Renal cortex interstitium (tissue), 11 donors: ENCODE results near the gene GSS. TPM values are rescaled to one million over a fixed set of nuclear protein-coding genes. Genes with fewer than 3 reads are reported as not detected.
"Not testable (repeated sequence)": the region's sequence is repeated elsewhere in the genome, so short reads cannot be mapped to it uniquely, and the experiment has no call there.

Experiments
- DNase-seq, 11 donors: peaks; one replicate each; pipeline ENCODE4 v3.0.0-alpha.2; 2013; ENCODE audit warnings: low read depth in 9 of 11, low spot score in 4 of 11; ENCODE audit errors: extremely low read depth in 1 of 11
- polyA plus RNA-seq, 3 donors: library from polyadenylated mRNA; unstranded; fragments of 120-200 nt; gene quantifications; one replicate each; pipeline ENCODE4 v1.2.1, GENCODE V29; 2013; ENCODE audit not compliant: insufficient read length in 3 of 3

GSS gene
- polyA plus RNA-seq, 3 donors: 50.1 to 57.9 (median 57.4) TPM

DNA sequence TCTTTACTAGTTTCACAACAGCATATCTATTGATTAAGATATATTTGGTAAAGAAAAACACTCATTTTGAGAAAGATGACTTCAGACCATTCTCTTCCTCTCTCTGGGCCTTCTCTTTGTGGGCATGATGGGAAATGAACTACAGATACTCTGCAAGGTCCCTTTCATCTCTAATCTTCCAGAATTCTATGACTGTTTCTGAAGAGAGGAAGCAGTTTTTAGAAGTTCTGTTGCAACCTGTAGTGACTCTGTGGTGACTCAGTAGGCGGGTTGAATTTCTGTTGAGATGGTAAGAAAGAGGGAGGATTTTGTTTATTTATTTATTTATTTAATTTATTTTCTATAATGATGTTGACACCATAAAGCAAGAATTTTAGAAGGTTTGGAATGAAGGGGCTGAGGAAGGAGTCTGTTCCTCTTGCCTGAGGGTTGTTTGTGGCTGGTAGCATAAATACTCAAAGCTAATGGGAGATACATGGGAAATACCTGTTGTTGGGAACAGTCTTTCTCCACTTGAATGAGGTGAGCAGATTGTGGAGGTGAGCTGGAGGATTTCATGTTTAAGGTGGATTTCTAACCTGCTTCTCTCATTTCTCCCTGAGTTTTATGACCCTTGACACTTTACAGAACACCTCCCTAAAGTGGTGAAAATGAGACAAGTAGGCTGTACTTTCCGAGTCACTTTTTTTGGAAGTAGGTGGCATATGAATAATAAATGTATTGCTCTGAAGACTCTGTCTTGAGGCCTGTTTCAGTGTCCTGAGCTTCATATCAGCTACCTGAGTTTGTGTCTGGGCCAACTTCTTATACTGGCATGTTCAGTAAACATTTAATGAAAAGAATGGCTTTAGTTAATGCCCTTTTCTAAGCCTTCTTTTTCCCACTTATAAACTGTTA, 64.2 kb downstream of the GSS start:
- DNase-seq: no peak

DNA sequence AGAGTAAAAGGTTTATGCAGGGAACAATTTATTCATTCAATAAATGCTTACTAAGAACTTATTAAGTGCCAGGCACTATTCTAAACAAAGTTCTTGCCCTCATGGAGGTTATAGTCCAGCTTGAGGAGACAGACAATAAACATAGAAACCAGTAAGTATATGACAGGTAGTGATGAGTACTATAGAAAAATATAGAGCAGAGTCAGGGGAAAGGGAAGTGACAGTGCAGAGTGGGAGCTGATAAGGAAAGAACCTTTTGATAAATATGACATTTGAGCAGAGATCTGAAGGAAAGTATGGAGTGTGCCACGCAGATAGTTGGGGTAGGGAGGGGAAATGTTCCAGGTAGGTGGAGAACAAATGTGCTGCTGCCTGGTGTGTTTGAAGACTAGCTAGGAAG, 67.1 kb downstream of the GSS start:
- no peak for DNase-seq

DNA sequence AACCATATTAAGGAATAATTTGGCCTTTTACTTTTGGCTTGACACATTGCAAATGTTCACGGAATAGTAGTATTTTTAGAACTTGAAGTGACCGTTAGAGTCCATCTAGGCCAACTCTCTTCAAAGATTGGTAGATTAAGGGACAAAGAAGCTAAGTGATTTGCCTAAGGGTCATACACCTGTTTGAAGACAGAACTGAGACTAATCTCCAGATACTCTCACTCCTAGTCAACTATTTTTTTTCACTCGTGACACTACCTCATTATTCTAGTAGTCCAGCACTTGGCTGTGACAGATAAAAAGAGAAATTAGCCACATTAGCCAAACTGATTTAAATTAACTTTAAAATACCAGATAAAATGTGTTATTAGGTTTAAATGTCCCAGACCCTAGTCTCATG, 68.6 kb downstream of the GSS start:
- DNase-seq: no peak

DNA sequence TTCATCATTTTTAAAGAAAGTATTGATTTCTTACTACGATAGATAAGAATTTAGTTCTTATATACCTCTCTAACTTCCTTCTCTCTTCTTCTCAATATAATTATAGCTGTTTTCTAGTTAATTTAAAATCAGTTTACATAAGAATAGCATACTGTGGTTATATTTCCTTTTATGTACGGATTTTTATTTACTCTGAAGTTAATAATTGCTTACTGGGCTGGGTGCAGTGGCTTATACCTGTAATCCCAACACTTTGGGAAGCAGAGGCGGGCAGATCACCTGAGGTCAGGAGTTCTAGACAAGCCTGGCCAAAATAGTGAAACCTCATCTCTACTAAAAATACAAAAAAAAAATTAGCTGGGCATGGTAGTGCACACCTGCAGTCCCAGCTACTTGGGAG, 69.5 kb downstream of the GSS start:
- DNase-seq: no peak

DNA sequence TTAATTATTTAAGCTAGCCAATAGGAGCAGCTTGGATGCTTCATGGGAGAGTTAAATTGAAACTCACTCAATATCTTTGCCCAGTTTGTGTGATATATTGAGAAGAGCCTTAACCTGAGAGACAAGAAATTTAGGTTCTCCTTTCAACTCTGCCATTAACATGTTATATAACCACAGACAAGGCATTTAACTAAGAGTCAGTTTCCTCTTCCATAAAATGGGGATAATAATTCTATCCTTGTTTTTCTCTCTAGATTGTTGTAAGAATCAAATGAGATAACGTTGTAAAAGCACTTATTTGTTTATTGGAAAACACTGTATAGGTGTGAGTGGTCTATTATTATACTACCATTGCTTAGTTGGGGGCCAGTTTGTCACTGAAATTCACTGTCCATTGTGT, 71.3 kb downstream of the GSS start:
- DNase-seq: no peak

DNA sequence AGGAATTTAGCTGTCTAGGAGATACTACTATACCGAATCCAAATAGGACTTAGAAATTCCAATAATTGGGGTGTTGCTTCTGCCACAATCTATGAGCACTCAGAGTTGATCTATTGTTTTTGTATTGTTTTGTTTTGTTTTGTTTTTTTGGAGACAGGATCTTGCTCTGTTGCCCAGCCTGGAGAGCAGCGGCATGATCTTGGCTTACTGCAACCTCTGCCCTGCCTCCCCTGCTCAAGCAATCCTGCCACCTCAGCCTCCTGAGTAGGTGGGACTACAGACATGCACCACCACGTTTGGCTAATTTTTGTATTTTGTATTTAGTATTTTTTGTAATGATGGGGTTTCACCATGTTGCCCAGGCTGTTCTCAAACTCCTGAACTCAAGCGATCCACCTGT, 71.8 kb downstream of the GSS start:
- no peak for DNase-seq

DNA sequence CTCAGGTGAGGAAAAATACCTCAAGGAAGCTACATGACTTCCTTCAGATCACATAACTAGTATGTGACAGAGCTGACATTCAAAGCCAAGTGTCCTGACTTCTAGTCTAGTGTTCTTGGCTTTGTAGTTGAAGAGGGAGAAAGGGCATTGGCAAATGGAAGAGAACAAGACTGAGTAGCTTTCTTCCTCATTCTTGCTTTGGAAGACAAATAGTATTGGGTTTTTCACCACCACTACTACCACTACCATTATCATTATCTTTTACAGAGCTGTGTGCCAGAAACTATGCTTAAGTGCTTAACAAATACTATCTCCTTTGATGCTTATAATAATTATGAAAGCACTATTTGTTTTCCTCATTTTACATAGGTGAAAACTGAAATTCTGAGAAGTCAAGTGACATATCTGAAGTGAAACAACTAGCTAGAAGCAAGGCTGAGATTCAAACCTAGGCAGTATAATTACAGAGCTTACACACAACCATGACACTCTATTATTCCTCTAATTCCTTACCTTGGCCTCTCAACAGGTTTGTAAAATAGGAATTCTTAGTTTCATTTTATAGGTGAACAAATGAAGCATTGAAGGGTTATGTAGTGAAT, 72.4 kb downstream of the GSS start:
- no peak for DNase-seq

DNA sequence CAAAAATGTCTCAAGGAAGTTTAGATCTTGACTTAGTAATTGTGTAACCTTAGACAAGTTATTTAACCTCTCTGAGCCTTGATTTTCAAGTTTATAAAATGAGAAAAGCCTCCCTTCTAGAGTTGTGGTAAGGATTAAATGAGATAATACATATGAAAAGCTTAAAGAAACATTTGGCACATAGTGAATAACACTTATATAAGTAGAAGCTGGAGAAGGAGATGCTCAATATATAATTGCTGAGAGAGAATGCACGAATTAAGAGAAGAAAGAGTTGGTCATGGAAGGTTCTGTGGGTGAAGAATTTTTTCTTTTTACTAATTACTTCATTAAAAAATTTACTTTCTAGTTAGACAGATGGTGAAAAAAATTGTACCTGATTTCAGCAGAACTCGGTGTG, 73.9 kb downstream of the GSS start:
- no peak for DNase-seq

DNA sequence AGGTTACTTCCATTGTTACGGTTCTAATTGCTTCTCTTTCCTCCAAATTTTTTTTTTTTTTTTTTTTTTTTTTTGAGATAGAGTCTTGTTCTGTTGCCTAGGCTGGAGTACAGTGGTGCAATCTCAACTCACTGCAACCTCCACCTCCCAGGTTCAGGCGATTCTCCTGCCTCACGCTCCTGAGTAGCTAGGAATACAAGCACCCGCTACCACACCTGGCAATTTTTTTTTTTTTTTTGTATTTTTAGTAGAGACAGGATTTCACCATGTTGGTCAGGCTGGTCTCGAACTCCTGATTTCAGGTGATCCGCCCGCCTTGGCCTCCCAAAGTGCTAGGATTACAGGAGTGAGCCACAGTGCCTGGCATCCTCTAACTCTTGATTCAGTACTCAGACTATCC, 74.6 kb downstream of the GSS start:
- DNase-seq: not testable (repeated sequence)

DNA sequence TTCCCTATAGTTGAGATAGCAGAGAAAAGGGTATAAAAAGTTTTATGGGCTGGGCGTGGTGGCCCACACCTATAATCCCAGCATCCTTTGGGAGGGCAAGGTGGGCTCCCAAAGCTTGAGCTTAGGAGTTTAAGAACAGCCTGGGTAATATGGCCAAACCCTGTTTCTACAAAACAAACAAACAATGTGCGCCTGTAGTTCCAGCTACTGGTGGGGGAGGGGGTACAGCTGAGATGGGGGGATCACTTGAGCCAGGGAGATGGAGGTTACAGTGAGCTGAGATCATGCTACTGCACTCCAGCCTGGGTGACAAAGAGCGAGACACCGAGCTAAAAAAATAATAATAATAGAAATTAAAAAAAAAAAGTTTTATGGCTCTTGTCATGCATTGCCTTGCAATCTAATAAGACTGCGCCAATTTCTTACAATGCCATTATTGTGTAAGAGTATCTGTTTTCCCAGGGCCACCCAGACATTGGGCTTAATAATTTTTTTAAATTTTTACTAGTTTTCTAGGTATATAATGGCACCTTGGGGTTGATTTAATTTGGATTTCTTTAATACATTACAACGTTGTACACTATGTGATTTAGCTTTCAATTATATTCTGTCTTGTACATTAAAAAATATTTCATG, 75.3 kb downstream of the GSS start:
- no peak for DNase-seq

Other genes with a start within 250 kb of the GSS start
- 10 to 100 TPM; 40.3 to 55.8 (median 51.3) TPM for gene NCOA6, start 130.2 kb downstream of the GSS start, polyA plus RNA-seq
- 10 to 100 TPM; 18.4 to 34.4 (median 22.8) TPM for gene GGT7, start 83.0 kb downstream of the GSS start, polyA plus RNA-seq
- gene ACSS2, start 79.2 kb downstream of the GSS start, polyA plus RNA-seq: 10 to 100 TPM; 38.2 to 53.5 (median 40.8) TPM
- 1 to 10 TPM in 2 of 3 donors, under 1 TPM in 1; 0.84 to 2.7 (median 1.6) TPM for gene MYH7B, start 62 bp upstream of the GSS start, polyA plus RNA-seq
- gene TRPC4AP, start 137.0 kb upstream of the GSS start, polyA plus RNA-seq: 10 to 100 TPM; 66.6 to 69.2 (median 68.0) TPM
- gene EDEM2, start 191.5 kb upstream of the GSS start, polyA plus RNA-seq: 10 to 100 TPM; 15.5 to 16.9 (median 16.3) TPM
- gene PROCR, start 216.3 kb upstream of the GSS start, polyA plus RNA-seq: 10 to 100 TPM in 1 of 3 donors, 1 to 10 TPM in 2; 6.5 to 10.8 (median 7.6) TPM